SK-N-SH treated with all-trans-retinoic acid at 6 μM for 48 hours (cell line): ENCODE results near the gene NANOS1.

ENCODE experiments used
- ATAC-seq: fragments of 200-7000 bp; cut with Tn5 transposase; 3 replicates; pipeline ENCODE4 v1.9.1; 2020; ENCODE audit warnings: mild to moderate bottlenecking, moderate library complexity
- ARNTL ChIP-seq: fragments of 450-650 bp; formaldehyde crosslinking; IDR thresholded peaks from 2 replicates; pipeline ENCODE4 v1.5.0; 2020; ENCODE audit warnings: low read depth, mild to moderate bottlenecking, moderate library complexity, borderline replicate concordance
- BACH2 ChIP-seq: fragments of 250-450 bp; sonication (Bioruptor Pico); IDR thresholded peaks from 2 replicates; pipeline ENCODE4 v1.9.0; 2021; ENCODE audit warnings: mild to moderate bottlenecking, borderline replicate concordance
- CSDC2 ChIP-seq: fragments of 250-450 bp; sonication (Bioruptor Pico); IDR thresholded peaks from 2 replicates; pipeline ENCODE4 v1.5.0; 2020; ENCODE audit warnings: mild to moderate bottlenecking, moderate library complexity
- ESRRG ChIP-seq: fragments of 250-450 bp; sonication (Bioruptor Pico); IDR thresholded peaks from 2 replicates; pipeline ENCODE4 v1.6.1; 2021; ENCODE audit warnings: mild to moderate bottlenecking
- GLIS3 ChIP-seq: fragments of 250-450 bp; sonication (Bioruptor Pico); IDR thresholded peaks from 2 replicates; pipeline ENCODE4 v1.5.0; 2020; ENCODE audit warnings: mild to moderate bottlenecking, moderate library complexity
- ISL1 ChIP-seq: fragments of 250-450 bp; sonication (Bioruptor Pico); IDR thresholded peaks from 2 replicates; pipeline ENCODE4 v2.1.2; 2022; ENCODE audit warnings: mild to moderate bottlenecking, moderate library complexity
- OSR1 ChIP-seq: fragments of 250-450 bp; sonication (Bioruptor Pico); IDR thresholded peaks from 2 replicates; pipeline ENCODE4 v1.8.0; 2022; ENCODE audit warnings: moderate library complexity, mild to moderate bottlenecking, inconsistent platforms
- PPARA ChIP-seq: fragments of 250-450 bp; sonication (Bioruptor Pico); IDR thresholded peaks from 2 replicates; pipeline ENCODE4 v1.5.0; 2020; ENCODE audit warnings: mild to moderate bottlenecking, borderline replicate concordance
- RARB ChIP-seq: fragments of 250-450 bp; sonication (Bioruptor Pico); IDR thresholded peaks from 2 replicates; pipeline ENCODE4 v1.8.0; 2021; ENCODE audit warnings: mild to moderate bottlenecking, moderate library complexity
- SNAI2 ChIP-seq: fragments of 250-450 bp; sonication (Bioruptor Pico); IDR thresholded peaks from 2 replicates; pipeline ENCODE4 v1.5.0; 2020; ENCODE audit warnings: mild to moderate bottlenecking, moderate library complexity
- TCF4 ChIP-seq: fragments of 250-450 bp; sonication (Bioruptor Pico); IDR thresholded peaks from 2 replicates; pipeline ENCODE4 v1.8.0; 2021; ENCODE audit warnings: mild to moderate bottlenecking, moderate library complexity, borderline replicate concordance
- TOX ChIP-seq: fragments of 250-450 bp; sonication (Bioruptor Pico); IDR thresholded peaks from 2 replicates; pipeline ENCODE4 v1.8.0; 2021; ENCODE audit warnings: mild to moderate bottlenecking, moderate library complexity, borderline replicate concordance
- ZC3H10 ChIP-seq: fragments of 250-450 bp; sonication (Bioruptor Pico); IDR thresholded peaks from 2 replicates; pipeline ENCODE4 v1.5.1; 2021; ENCODE audit warnings: mild to moderate bottlenecking, moderate library complexity
- ZFP3 ChIP-seq: fragments of 250-450 bp; sonication (Bioruptor Pico); IDR thresholded peaks from 2 replicates; pipeline ENCODE4 v1.5.0; 2020; ENCODE audit warnings: mild to moderate bottlenecking, moderate library complexity
- ZFP30 ChIP-seq: fragments of 450-650 bp; formaldehyde crosslinking; IDR thresholded peaks from 2 replicates; pipeline ENCODE4 v1.5.0; 2022; ENCODE audit warnings: mild to moderate bottlenecking, moderate library complexity
- ZNF565 ChIP-seq: fragments of 450-650 bp; formaldehyde crosslinking; conservative IDR thresholded peaks from 2 replicates; pipeline ENCODE4 v1.5.0; 2020; ENCODE audit warnings: low read depth, mild to moderate bottlenecking, moderate library complexity
- ZNF70 ChIP-seq: fragments of 450-650 bp; formaldehyde crosslinking; IDR thresholded peaks from 2 replicates; pipeline ENCODE4 v1.5.0; 2020; ENCODE audit warnings: mild to moderate bottlenecking, moderate library complexity
- ZNF8 ChIP-seq: fragments of 450-650 bp; formaldehyde crosslinking; IDR thresholded peaks from 2 replicates; pipeline ENCODE4 v1.5.0; 2020; ENCODE audit warnings: mild to moderate bottlenecking, moderate library complexity
- TF ChIP-seq, protein P1 (sequence below): fragments of 250-450 bp; sonication (Bioruptor Pico); IDR thresholded peaks from 2 replicates; pipeline ENCODE4 v1.8.0; 2021; ENCODE audit warnings: low read depth, mild to moderate bottlenecking, moderate library complexity, borderline replicate concordance
- TF ChIP-seq, protein P2 (sequence below): fragments of 250-450 bp; sonication (Bioruptor Pico); IDR thresholded peaks from 2 replicates; pipeline ENCODE4 v1.5.1; 2021; ENCODE audit warnings: mild to moderate bottlenecking, moderate library complexity
- TF ChIP-seq, protein P3 (sequence below): fragments of 250-450 bp; sonication (Bioruptor Pico); IDR thresholded peaks from 2 replicates; pipeline ENCODE4 v1.8.0; 2020; ENCODE audit warnings: mild to moderate bottlenecking, moderate library complexity, borderline replicate concordance
- TF ChIP-seq, protein P4 (sequence below): fragments of 250-450 bp; sonication (Bioruptor Pico); IDR thresholded peaks from 2 replicates; pipeline ENCODE4 v1.5.1; 2020; ENCODE audit warnings: low read depth, mild to moderate bottlenecking, moderate library complexity

The NANOS1 gene

DNA sequence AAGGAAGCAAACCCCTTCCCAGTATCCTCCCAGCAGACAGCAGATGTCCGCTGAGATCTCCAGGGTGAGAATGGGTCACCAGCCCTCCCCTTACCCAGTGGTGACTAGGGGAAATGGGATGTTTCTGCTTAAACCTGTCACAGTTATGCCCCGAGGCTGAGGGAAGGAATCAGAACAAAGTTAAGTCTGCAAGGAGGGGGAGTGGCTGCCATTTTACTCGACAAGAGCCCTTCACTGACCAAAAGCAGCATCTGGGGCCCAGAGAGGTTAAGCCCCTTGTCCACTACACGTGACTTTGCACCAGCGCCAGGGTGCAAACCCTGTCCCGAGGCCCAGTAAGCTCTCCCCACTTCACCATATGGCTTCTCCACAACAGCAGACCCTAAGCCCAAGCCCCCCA, 4.6 kb upstream of the NANOS1 start:
- no peak for TF ChIP-seq TCF4 (CRISPR knock-in tag)
- TF ChIP-seq, protein P1, sequence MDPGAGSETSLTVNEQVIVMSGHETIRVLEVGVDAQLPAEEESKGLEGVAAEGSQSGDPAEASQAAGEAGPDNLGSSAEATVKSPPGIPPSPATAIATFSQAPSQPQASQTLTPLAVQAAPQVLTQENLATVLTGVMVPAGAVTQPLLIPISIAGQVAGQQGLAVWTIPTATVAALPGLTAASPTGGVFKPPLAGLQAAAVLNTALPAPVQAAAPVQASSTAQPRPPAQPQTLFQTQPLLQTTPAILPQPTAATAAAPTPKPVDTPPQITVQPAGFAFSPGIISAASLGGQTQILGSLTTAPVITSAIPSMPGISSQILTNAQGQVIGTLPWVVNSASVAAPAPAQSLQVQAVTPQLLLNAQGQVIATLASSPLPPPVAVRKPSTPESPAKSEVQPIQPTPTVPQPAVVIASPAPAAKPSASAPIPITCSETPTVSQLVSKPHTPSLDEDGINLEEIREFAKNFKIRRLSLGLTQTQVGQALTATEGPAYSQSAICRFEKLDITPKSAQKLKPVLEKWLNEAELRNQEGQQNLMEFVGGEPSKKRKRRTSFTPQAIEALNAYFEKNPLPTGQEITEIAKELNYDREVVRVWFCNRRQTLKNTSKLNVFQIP (CRISPR knock-in tag), result no peak
- no peak for TF ChIP-seq RARB (CRISPR knock-in tag)
- TF ChIP-seq, all 23 proteins: peak for 0
- ATAC-seq, result no peak

DNA sequence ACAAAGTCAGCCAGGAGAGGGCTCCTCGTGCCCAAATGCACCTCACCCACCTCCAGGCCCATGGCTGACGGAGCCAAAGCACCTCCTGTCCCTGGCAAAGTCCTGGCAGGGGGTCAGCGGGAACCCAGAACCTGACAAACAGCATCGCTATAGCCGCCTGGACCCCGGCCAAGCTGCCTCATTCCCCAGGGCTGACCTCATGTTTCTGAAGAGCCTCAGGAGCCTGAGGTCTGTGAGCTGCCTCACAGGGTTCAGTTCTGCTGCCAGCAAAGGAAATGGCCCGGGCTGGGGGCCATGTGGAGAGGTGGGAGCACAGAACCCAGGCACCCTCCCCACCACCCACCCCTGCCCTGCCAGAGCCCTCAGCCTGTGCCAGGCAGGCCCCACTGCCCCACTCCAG, 4.2 kb upstream of the NANOS1 start:
- TF ChIP-seq ZFP30 (CRISPR knock-in tag) (no peak), TCF4 (CRISPR knock-in tag) (no peak), RARB (CRISPR knock-in tag) (no peak), BACH2 (no peak), ISL1 (no peak), ZNF70 (CRISPR knock-in tag) (no peak)
- ATAC-seq, result peak; percentile 63

DNA sequence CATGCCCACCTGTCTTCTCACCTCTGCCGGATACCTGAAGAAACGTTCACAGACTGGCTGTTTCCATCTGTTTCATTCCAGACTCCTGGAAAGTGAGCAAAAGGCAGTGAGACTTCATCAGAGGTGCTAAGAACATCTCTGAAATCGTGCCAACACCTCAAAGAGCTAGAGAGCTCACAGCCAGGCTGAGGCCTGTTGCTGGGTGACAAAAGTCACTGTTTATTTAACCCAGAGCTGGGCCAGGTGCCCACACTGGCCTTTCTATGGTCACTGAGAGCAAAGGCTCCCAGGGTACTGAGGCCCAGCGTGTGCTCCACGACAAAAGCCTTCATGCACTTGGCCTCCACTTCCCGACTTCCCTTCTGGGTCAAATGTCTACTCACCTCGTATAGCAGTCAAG, 3.7 kb upstream of the NANOS1 start:
- TF ChIP-seq BACH2, result no peak
- no peak for TF ChIP-seq GLIS3 (CRISPR knock-in tag)
- no peak for TF ChIP-seq ZC3H10 (CRISPR knock-in tag)
- no peak for TF ChIP-seq ARNTL
- no peak for TF ChIP-seq ZFP30 (CRISPR knock-in tag)
- TF ChIP-seq OSR1 (CRISPR knock-in tag), result no peak
- no peak for TF ChIP-seq RARB (CRISPR knock-in tag)
- TF ChIP-seq, protein P2, sequence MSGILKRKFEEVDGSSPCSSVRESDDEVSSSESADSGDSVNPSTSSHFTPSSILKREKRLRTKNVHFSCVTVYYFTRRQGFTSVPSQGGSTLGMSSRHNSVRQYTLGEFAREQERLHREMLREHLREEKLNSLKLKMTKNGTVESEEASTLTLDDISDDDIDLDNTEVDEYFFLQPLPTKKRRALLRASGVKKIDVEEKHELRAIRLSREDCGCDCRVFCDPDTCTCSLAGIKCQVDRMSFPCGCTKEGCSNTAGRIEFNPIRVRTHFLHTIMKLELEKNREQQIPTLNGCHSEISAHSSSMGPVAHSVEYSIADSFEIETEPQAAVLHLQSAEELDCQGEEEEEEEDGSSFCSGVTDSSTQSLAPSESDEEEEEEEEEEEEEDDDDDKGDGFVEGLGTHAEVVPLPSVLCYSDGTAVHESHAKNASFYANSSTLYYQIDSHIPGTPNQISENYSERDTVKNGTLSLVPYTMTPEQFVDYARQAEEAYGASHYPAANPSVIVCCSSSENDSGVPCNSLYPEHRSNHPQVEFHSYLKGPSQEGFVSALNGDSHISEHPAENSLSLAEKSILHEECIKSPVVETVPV (CRISPR knock-in tag), result no peak
- TF ChIP-seq, protein P1 (CRISPR knock-in tag), result no peak
- TF ChIP-seq ZNF8, result no peak
- TF ChIP-seq ZNF565 (CRISPR knock-in tag), result no peak
- no peak for TF ChIP-seq PPARA
- no peak for TF ChIP-seq ESRRG (CRISPR knock-in tag)
- no peak for TF ChIP-seq SNAI2
- no peak for TF ChIP-seq TOX (CRISPR knock-in tag)
- TF ChIP-seq, protein P3, sequence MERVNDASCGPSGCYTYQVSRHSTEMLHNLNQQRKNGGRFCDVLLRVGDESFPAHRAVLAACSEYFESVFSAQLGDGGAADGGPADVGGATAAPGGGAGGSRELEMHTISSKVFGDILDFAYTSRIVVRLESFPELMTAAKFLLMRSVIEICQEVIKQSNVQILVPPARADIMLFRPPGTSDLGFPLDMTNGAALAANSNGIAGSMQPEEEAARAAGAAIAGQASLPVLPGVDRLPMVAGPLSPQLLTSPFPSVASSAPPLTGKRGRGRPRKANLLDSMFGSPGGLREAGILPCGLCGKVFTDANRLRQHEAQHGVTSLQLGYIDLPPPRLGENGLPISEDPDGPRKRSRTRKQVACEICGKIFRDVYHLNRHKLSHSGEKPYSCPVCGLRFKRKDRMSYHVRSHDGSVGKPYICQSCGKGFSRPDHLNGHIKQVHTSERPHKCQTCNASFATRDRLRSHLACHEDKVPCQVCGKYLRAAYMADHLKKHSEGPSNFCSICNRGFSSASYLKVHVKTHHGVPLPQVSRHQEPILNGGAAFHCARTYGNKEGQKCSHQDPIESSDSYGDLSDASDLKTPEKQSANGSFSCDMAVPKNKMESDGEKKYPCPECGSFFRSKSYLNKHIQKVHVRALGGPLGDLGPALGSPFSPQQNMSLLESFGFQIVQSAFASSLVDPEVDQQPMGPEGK (CRISPR knock-in tag), result no peak
- TF ChIP-seq, all 23 proteins: peak for 0
- ATAC-seq, result no peak

DNA sequence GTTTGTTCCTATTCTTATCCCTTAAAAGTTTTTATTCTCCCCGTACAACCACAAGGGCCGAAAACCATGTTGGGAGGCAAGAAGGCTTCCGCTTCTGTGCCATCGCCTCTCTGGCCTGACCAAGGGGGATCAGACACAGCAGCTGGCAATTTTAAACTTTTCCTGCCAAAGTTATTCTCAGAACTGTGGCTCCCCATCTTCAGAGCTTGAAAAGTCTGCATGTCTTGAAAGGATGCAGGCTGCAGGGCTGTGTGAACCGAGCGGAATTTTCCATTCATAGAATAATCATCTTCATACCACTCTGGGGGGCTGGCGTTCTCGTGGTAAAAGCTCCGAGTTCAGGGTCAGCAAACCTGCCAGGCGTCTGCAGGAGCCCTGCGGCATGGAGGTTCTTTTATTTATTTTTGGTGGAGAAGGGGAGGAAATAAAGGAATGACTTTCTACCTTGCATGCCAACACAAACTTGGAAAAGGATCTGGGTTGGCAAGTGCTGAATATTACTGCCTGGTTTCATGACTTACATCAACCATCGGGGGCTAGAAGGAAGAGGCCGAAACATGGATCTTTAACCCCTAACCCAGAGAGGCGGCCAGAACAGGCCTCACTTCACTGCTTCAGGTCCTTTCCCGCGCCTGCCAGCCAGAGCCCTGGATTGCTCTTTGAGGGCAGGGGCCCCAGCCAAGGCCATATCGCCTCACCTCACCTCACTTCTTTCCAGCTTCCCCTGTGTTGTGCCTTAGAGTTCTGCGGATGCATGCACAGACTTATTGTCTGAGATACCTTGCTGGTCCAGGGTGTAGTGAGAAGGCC, 3.0 kb upstream of the NANOS1 start:
- no peak for ATAC-seq

More for the DNA sequence above, 3.0 kb upstream of the NANOS1 start:
- TF ChIP-seq TOX (CRISPR knock-in tag) (no peak), ZFP30 (CRISPR knock-in tag) (no peak), GLIS3 (CRISPR knock-in tag) (no peak), BACH2 (no peak), TCF4 (CRISPR knock-in tag) (no peak), SNAI2 (no peak), ZC3H10 (CRISPR knock-in tag) (no peak), ISL1 (no peak), ZFP3 (no peak), ZNF565 (CRISPR knock-in tag) (no peak), CSDC2 (no peak), ESRRG (CRISPR knock-in tag) (no peak)
- TF ChIP-seq, protein P1 (CRISPR knock-in tag), result no peak
- TF ChIP-seq, protein P4, sequence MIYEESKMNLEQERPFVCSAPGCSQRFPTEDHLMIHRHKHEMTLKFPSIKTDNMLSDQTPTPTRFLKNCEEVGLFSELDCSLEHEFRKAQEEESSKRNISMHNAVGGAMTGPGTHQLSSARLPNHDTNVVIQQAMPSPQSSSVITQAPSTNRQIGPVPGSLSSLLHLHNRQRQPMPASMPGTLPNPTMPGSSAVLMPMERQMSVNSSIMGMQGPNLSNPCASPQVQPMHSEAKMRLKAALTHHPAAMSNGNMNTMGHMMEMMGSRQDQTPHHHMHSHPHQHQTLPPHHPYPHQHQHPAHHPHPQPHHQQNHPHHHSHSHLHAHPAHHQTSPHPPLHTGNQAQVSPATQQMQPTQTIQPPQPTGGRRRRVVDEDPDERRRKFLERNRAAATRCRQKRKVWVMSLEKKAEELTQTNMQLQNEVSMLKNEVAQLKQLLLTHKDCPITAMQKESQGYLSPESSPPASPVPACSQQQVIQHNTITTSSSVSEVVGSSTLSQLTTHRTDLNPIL (CRISPR knock-in tag), result no peak
- TF ChIP-seq, protein P2 (CRISPR knock-in tag), result no peak
- TF ChIP-seq, all 23 proteins: peak for 0
